ENCODE measurements around the gene PLA1A. TPM values are rescaled to one million over a fixed set of nuclear protein-coding genes. Genes with fewer than 3 reads are reported as not detected.

Gene PLA1A
- polyA plus RNA-seq, 3 donors, result 7.1 to 7.4 (median 7.2) TPM

- DNase-seq (ENCODE audit: extremely low read depth in 1 of 11, low read depth in 9 of 11, low spot score in 4 of 11), result no peak
Observed at GRCh38 chr3:119628816-119629445, 31.2 kb downstream of the PLA1A start.

GRCh38 chr3:119630128-119630879 is 32.6 kb downstream of the PLA1A start:
- no peak for DNase-seq (ENCODE audit: extremely low read depth in 1 of 11, low read depth in 9 of 11, low spot score in 4 of 11)

GRCh38 chr3:119630880-119631329 is 33.2 kb downstream of the PLA1A start:
- no peak for DNase-seq (ENCODE audit: extremely low read depth in 1 of 11, low read depth in 9 of 11, low spot score in 4 of 11)

- DNase-seq (ENCODE audit: extremely low read depth in 1 of 11, low read depth in 9 of 11, low spot score in 4 of 11), result no peak
Observed at GRCh38 chr3:119631516-119631915, 33.8 kb downstream of the PLA1A start.

GRCh38 chr3:119632216-119632615 is 34.5 kb downstream of the PLA1A start:
- no peak for DNase-seq (ENCODE audit: extremely low read depth in 1 of 11, low read depth in 9 of 11, low spot score in 4 of 11)

- DNase-seq (ENCODE audit: extremely low read depth in 1 of 11, low read depth in 9 of 11, low spot score in 4 of 11), result no peak
Observed at GRCh38 chr3:119632829-119633228, 35.1 kb downstream of the PLA1A start.

- no peak for DNase-seq (ENCODE audit: extremely low read depth in 1 of 11, low read depth in 9 of 11, low spot score in 4 of 11)
Observed at GRCh38 chr3:119635719-119636118, 38.0 kb downstream of the PLA1A start.

GRCh38 chr3:119636249-119636648 is 38.6 kb downstream of the PLA1A start:
- no peak for DNase-seq (ENCODE audit: extremely low read depth in 1 of 11, low read depth in 9 of 11, low spot score in 4 of 11)

GRCh38 chr3:119636891-119637611 is 39.4 kb downstream of the PLA1A start:
- no peak for DNase-seq (ENCODE audit: extremely low read depth in 1 of 11, low read depth in 9 of 11, low spot score in 4 of 11)

GRCh38 chr3:119637679-119638477 is 40.2 kb downstream of the PLA1A start:
- no peak for DNase-seq (ENCODE audit: extremely low read depth in 1 of 11, low read depth in 9 of 11, low spot score in 4 of 11)

- DNase-seq (ENCODE audit: extremely low read depth in 1 of 11, low read depth in 9 of 11, low spot score in 4 of 11), result no peak
Observed at GRCh38 chr3:119639494-119640350, 42.0 kb downstream of the PLA1A start.

- no peak for DNase-seq (ENCODE audit: extremely low read depth in 1 of 11, low read depth in 9 of 11, low spot score in 4 of 11)
Observed at GRCh38 chr3:119641416-119641815, 43.7 kb downstream of the PLA1A start.

GRCh38 chr3:119642746-119643473 is 45.2 kb downstream of the PLA1A start:
- peak in 1 of 11 donors; percentile 36 for DNase-seq (ENCODE audit: extremely low read depth in 1 of 11, low read depth in 9 of 11, low spot score in 4 of 11)

- no peak for DNase-seq (ENCODE audit: extremely low read depth in 1 of 11, low read depth in 9 of 11, low spot score in 4 of 11)
Observed at GRCh38 chr3:119643528-119643927, 45.8 kb downstream of the PLA1A start.

GRCh38 chr3:119644481-119644880 is 46.8 kb downstream of the PLA1A start:
- no peak for DNase-seq (ENCODE audit: extremely low read depth in 1 of 11, low read depth in 9 of 11, low spot score in 4 of 11)

- DNase-seq (ENCODE audit: extremely low read depth in 1 of 11, low read depth in 9 of 11, low spot score in 4 of 11), result no peak
Observed at GRCh38 chr3:119645813-119646212, 48.1 kb downstream of the PLA1A start.

- peak in 4 of 11 donors; percentile 28 to 51 (median 34) for DNase-seq (ENCODE audit: extremely low read depth in 1 of 11, low read depth in 9 of 11, low spot score in 4 of 11)
Observed at GRCh38 chr3:119647171-119647570, 49.5 kb downstream of the PLA1A start.

Measured in renal cortex interstitium (tissue), 11 donors.